Activated naive CD4-positive, alpha-beta T cell treated with anti-CD3 and anti-CD28 coated beads for 36 hours (primary cell): Measurements from ENCODE around the gene C19orf44. TPM values are rescaled to one million over a fixed set of nuclear protein-coding genes. Genes with fewer than 3 reads are reported as not detected.
A peak's percentile ranks its signal among the peaks of the same experiment; 100 is the strongest.

Experiments
- CTCF ChIA-PET: fragments of 350-600 bp; sonication (Branson Sonifier 250); formaldehyde crosslinking; loops from one replicate; lab custom pipeline; 2021; ENCODE audit warnings: antibody characterized with exemption; lab: Charles Lee
- DNase-seq: peaks from one replicate; pipeline ENCODE4 v3.0.0-alpha.2; 2020
- H3K27ac Mint-ChIP-seq: one replicate; pipeline ENCODE4 v1.8.0; 2021; ENCODE audit warnings: mild to moderate bottlenecking, mixed read lengths
- H3K27me3 Mint-ChIP-seq: one replicate; pipeline ENCODE4 v1.8.0; 2021; ENCODE audit warnings: low read depth, mixed read lengths
- H3K36me3 Mint-ChIP-seq: one replicate; pipeline ENCODE4 v1.8.0; 2021; ENCODE audit warnings: low read depth, mixed read lengths
- H3K4me1 Mint-ChIP-seq: one replicate; pipeline ENCODE4 v1.8.0; 2021; ENCODE audit warnings: low read depth, mixed read lengths
- H3K4me3 Mint-ChIP-seq: one replicate; pipeline ENCODE4 v1.8.0; 2021; ENCODE audit warnings: mild to moderate bottlenecking, moderate library complexity, mixed read lengths
- H3K9me3 Mint-ChIP-seq: one replicate; pipeline ENCODE4 v1.8.0; 2021; ENCODE audit warnings: mixed read lengths
- intact Hi-C: fragments of 100-400 bp; cut with micrococcal nuclease; formaldehyde crosslinking; loops from one replicate; pipeline ENCODE4 v1.15.1; 2023
- total RNA-seq, 2 experiments: library from RNA; stranded (reverse); gene quantifications; one replicate each; pipeline ENCODE4 v1.2.3, GENCODE V29; 2021

The C19orf44 gene
- total RNA-seq, 2 experiments from 2014 or later = 2.1 to 2.6 TPM

DNA sequence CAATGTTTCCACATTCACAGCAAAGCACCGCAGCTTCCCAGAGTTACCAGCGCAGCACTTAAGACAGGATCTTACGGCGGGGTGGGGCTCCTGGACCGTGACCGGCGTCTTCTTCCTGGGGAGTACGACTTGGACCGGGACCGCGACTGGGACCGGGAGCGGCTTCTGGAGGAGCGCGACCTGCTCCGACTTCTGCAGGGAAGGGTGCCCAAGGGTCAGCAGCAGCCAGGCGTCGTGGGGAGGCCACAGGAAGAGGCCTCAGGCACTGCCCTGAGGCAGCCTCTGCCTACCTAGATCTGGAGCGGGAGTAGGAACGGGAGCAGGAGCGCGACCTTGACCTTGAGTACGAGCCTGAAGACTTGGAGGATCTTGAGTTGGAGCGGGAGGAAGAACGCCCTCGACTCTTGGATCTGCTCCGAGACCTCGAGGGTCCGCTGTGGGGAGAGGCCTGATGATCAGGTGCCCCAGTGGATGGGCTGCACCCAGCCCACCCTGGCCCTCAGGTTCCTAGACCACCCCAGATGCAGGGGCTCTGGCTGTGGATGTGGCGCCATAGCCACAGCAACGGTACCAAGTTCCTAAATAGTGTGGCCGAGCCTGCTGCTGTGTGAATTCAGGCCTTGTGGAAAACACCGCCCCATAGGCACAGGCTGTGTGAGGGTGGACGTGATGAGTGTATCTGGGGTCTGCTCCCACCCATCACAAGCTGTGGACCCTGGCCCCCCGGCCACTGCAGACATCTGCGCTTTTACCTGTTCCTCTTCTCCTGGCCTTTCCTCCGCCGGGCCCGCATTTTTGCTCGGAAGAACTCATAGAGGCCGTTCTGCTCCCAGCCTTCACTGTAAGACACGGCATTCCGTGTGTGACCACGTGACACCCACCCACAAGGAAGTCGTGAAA lies 24.1 kb downstream of the C19orf44 start:
- H3K27me3 Mint-ChIP-seq = no peaks in the 10 kb centered on the region
- peaks cover 34% of the 10 kb centered on the region for H3K36me3 Mint-ChIP-seq
- intact Hi-C loops = no loop called here
- no peaks in the 10 kb centered on the region for H3K4me1 Mint-ChIP-seq
- CTCF ChIA-PET = no interaction called here
- no peak for DNase-seq
- no peak overlapping the region for H3K27ac Mint-ChIP-seq
- H3K4me3 Mint-ChIP-seq = no peak overlapping the region
- H3K9me3 Mint-ChIP-seq = no peaks in the 10 kb centered on the region

DNA sequence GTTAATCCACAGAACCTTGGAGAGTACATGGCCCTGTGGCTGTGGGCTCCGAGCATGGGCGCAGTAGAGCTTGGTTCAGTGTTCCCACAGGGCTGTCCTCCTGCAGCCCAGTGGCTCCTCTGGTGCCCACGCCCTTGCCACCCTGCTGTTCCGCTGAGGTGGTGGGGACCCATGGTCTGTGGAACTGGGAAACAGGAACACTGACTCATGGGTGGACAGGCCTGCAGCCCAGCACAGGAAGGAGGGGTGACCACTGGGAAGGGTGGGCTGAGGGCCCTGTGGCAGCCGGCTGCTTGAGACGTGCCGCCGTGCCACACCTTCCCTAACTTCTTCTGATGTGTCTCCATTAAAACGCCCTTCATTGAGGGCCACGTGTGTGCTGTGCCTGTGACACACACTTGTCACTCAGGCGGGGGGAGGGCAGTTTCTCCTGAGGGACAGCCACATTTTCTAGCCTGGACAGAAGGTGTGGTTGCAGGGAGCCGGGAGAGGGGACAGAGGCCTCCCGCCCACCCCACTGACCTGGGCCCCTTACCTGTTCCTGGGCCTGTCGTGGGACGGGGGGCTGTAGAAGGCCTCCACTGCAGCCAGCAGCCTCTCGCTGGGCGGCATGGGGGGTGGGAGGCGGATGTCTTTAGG lies 24.9 kb downstream of the C19orf44 start:
- H3K9me3 Mint-ChIP-seq = no peaks in the 10 kb centered on the region
- H3K4me1 Mint-ChIP-seq = no peaks in the 10 kb centered on the region
- CTCF ChIA-PET = interaction anchor here (0.6 kb wide), 1 partner anchor 432 kb away, joined by 3 read pairs; no protein-coding TSS in a partner anchor
- no peak for DNase-seq
- H3K27me3 Mint-ChIP-seq = no peaks in the 10 kb centered on the region
- no peak overlapping the region for H3K27ac Mint-ChIP-seq
- no peak overlapping the region for H3K4me3 Mint-ChIP-seq
- H3K36me3 Mint-ChIP-seq = peaks cover 38% of the 10 kb centered on the region
- intact Hi-C loops = no loop called here

DNA sequence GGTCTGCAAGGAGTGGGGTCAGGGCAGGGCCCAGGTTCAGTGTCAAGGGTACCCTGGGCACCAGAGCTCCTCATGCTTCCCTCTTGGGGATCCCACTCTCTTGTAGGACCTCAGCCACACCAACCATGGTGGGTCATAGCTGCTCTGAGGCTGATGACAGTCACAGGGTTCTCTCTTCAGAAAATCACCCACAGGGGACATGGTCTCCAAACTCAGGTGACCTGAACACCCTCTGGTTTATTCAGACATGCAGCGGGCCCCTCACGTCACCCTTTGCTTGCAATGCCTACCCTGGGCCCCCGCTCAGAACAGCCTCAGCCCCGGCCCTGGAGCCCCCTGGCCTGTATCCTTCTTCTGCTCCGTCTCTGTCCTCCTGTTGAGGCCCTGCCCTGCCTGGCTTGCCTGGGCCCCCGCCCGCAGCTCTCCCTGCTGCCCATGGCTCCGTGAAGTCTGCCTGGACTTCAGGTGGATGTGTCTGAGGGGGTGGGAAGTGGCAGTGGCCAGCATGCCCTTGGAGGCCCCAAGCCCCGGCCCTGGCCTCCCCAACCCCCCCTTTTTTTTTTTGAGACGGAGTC lies 25.6 kb downstream of the C19orf44 start:
- H3K27me3 Mint-ChIP-seq = no peaks in the 10 kb centered on the region
- H3K27ac Mint-ChIP-seq = no peak overlapping the region
- H3K4me1 Mint-ChIP-seq = no peaks in the 10 kb centered on the region
- H3K9me3 Mint-ChIP-seq = no peaks in the 10 kb centered on the region
- no peak for DNase-seq
- no peak overlapping the region for H3K4me3 Mint-ChIP-seq
- H3K36me3 Mint-ChIP-seq = peaks cover 41% of the 10 kb centered on the region
- CTCF ChIA-PET = interaction anchor here (0.6 kb wide), 1 partner anchor 431 kb away, joined by 3 read pairs; no protein-coding TSS in a partner anchor
- intact Hi-C loops = no loop called here

DNA sequence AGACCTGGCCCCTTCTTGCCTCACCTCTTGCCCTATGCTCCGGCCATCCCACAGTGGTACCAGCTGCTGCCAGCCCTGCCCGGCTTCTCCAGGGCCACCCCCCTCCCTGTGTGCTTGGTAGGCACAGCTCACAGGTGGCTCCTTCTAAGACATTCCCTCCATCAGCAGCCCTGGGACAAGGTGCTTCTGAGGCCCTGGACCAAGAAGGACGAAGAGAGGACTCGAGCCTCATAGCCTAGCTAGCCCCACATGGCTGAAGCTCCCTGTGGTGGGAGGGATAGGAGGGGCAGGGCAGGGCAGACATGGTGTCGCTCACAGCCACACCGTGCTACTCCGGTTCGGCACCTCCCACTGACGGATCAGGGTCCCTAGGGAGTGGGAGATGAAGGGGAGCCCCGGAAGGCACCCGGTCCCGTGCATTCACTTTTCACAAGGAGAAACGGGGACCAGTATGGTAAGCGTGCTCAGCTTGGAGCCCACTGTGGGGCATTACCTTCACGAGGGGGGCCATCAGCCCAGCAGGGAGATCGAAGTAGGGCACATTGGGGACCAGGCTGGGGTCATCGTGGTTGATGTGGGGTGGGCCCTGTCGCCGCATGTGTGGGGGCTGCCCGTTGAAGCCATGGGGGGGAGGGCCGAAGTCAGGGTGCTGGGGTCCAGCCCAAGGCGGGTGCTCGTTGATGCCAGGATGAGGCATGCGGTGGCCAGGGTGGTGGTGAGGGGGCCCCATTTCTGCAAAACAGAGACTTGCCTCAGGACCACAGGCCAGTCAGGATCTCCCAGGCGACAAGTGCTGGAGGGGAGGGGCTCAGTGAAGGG lies 26.6 kb downstream of the C19orf44 start:
- Mint-ChIP-seq H3K27ac (no peak overlapping the region), H3K4me3 (no peak overlapping the region), H3K9me3 (no peaks in the 10 kb centered on the region), H3K36me3 (peaks cover 39% of the 10 kb centered on the region), H3K4me1 (no peaks in the 10 kb centered on the region), H3K27me3 (no peaks in the 10 kb centered on the region)
- CTCF ChIA-PET = interaction anchor here (0.6 kb wide), 1 partner anchor 419 kb away, joined by 3 read pairs; no protein-coding TSS in a partner anchor
- intact Hi-C loops = no loop called here
- no peak for DNase-seq

DNA sequence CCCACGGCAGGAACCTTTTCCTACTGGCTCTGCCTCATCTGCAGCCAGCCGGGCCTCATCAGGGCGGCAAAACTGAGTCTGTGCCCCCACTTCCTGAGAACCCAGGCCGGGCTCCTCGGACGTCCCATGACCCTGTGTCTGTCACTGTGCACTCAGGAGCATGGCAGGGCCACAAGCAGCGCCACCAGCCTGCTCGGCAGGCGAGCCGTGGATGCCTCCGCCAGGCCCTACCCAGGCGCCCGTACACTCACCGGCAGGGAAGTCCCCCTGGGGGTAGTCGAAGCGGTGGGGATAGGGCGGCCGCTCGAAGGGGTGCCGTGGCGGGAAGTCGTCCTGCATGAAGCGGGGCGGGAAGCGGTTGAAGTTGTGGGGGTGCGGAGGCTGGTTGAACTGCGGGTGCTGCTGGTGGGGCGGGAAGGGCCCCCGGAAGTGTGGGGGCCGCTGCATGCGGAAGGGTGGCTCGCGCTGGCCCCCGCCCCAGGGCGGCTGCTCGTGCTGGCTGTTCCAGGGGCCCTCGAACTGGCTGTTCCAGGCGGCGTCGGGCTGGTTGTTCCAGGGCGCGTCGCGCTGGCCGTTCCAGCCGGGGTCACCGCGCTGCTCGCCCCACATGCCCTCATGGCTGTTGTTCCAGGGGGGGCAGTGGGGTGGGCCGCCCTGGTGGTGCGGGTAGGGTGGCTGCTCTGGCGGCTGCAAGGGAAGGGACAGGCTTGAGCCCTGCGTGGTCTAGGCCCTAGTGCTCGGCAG lies 29.0 kb downstream of the C19orf44 start:
- Mint-ChIP-seq H3K27ac (no peak overlapping the region), H3K9me3 (no peaks in the 10 kb centered on the region), H3K4me3 (no peak overlapping the region), H3K36me3 (peaks cover 36% of the 10 kb centered on the region), H3K27me3 (no peaks in the 10 kb centered on the region), H3K4me1 (no peaks in the 10 kb centered on the region)
- CTCF ChIA-PET = no interaction called here
- intact Hi-C loops = no loop called here
- no peak for DNase-seq

DNA sequence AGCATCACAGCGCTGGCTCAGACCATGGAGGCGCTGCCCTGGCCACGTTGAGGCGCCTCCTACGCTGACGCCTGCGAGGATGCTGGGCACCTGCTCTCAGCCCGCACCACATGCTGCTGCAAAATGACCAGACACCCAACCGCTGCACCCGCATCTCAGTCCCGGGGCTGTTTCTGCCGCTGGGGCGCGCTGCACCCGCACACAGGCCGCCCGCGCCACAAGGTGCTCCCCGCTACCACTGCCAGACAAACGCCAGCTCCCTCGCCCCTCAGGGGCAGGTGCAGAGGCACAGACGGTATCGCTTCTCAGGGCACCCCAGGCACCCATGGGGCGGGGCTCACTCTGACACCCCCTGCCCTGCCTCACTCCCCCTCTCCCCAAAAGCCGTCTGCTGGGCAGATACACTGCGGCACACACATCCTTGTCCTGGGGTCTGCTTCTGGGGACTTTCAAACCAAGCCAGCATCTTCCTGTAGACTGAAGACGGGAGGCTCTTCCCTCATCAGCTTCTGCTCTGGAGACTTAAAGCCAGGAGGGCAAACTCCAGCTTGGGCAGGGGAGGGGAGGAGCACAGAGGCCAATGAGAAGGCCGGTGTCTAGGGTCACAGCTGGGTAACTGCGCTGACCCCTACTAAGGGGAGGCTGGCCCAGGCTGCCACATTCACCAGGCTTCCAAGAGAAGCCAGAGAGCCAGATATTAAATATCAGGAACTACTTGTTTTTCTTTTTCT lies 29.7 kb downstream of the C19orf44 start:
- Mint-ChIP-seq H3K27me3 (no peaks in the 10 kb centered on the region), H3K4me3 (no peak overlapping the region), H3K27ac (no peak overlapping the region), H3K4me1 (no peaks in the 10 kb centered on the region), H3K36me3 (peaks cover 31% of the 10 kb centered on the region), H3K9me3 (no peaks in the 10 kb centered on the region)
- DNase-seq = no peak
- CTCF ChIA-PET = no interaction called here
- intact Hi-C loops = no loop called here

DNA sequence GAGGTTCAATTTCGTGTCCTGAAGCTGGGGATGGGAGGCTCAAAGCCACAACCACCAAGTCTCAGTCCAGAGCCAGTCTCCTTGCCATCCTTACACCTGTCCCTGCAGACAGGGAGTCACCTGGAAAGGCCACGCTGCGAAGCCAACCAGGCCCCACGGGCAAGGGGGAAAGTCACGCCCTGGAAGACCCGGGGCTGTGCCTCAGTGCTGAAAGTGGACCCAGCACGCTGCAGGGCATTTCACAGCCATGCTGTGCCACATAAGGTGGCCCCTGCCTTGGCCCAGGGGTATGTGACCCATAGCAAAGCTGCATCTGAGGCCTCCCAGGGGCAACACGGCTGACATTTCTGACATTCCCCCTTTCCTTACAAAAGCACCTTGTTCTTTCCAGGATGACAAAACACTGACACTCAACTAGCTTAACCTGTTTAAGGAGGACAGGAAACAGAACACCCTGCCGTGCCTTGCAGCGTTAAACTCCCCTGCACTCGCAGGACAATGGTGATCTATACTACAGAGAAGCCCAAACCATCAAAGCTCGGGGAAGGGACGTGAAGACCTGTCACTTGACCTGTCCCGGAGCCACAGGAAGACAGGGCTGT lies 31.2 kb downstream of the C19orf44 start:
- H3K9me3 Mint-ChIP-seq = no peaks in the 10 kb centered on the region
- intact Hi-C loops = no loop called here
- DNase-seq = no peak
- peaks cover 42% of the 10 kb centered on the region for H3K36me3 Mint-ChIP-seq
- H3K4me1 Mint-ChIP-seq = no peaks in the 10 kb centered on the region
- no peak overlapping the region for H3K4me3 Mint-ChIP-seq
- no peak overlapping the region for H3K27ac Mint-ChIP-seq
- CTCF ChIA-PET = interaction anchor here (0.7 kb wide), 1 partner anchor 151 kb away, joined by 3 read pairs; no protein-coding TSS in a partner anchor
- H3K27me3 Mint-ChIP-seq = no peaks in the 10 kb centered on the region

DNA sequence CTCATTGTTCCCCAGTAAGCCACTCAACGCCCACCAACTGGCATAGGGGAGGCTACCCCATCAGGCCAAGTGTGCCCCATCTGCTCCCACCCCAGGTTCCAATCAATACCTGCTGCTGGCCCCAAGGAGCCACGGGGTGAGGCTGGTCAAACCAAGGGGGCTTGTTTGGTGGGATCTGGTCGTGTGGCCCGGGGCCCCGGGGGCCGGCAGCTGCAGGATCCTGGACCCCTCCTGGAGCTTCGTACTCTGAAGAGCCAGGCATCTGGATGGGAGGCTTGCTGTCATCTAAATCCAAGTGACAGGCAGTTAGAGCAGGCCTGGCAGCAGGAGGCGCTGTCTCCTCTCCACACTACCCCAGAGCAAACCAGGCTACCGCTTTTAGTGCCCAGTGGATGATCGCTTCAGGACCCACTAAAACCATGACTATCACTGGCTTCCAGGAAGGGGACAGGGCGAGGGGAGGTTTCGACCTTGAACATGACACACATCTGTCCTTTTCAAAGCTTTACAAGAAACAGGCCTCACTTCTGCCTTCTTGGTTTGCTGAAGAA lies 31.9 kb downstream of the C19orf44 start:
- H3K36me3 Mint-ChIP-seq = peaks cover 38% of the 10 kb centered on the region
- CTCF ChIA-PET = no interaction called here

DNA sequence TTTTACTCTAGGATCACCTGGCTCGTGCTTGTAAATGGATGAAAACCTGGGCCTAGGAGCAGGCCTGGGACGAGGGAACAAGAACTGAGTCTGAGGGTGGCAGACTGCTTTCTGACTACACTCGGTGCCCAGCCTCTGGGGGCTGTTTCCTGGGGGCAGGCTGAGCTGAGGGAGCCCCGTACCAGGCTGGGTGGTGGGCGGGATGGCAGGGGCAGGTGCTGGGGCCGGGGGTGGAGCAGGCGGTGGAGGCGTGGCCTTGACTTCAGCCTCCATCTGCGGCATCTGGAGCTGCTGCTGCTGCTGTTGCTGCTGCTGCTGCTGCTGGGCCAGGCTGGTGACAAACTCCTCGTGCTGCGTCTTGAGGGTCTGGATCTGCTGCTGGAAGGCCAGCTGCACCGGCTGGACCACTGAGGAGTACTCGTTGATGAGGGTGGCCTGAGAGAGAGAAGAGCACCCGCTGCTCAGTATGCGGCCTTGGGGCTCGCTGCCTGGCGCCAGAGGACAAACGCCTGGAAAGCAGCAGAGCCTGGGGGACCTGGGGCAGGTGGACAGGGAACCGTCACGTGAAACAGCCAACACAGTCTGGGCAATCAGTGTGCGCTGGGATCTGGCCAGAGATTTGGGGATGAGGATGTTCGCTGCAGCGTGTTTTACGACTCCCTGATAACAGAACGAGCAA lies 33.4 kb downstream of the C19orf44 start:
- Mint-ChIP-seq H3K27ac (no peak overlapping the region), H3K4me1 (no peaks in the 10 kb centered on the region), H3K36me3 (peaks cover 30% of the 10 kb centered on the region), H3K9me3 (no peaks in the 10 kb centered on the region), H3K4me3 (no peak overlapping the region), H3K27me3 (no peaks in the 10 kb centered on the region)
- no peak for DNase-seq
- intact Hi-C loops = no loop called here
- CTCF ChIA-PET = no interaction called here

More for the DNA sequence above, 31.9 kb downstream of the C19orf44 start:
- intact Hi-C loops = no loop called here
- H3K4me1 Mint-ChIP-seq = no peaks in the 10 kb centered on the region
- no peaks in the 10 kb centered on the region for H3K27me3 Mint-ChIP-seq
- H3K9me3 Mint-ChIP-seq = no peaks in the 10 kb centered on the region
- H3K27ac Mint-ChIP-seq = no peak overlapping the region
- no peak overlapping the region for H3K4me3 Mint-ChIP-seq
- peak; percentile 57 for DNase-seq
